Upper lobe of left lung (tissue), 4 donors: ENCODE data around the gene ASTN2.

ENCODE experiments used
- CTCF ChIP-seq, 6 experiments: fragments of 450-650 bp in 4 of 6; fragments of 200-600 bp in 2 of 6; sonication (generic) in 2 of 6; IDR thresholded peaks; one replicate each; pipeline ENCODE4 v1.5.1; 2016 to 2019; ENCODE audit warnings: antibody characterized with exemption in 6 of 6
- EP300 ChIP-seq, 4 donors: sonication (generic); formaldehyde crosslinking; IDR thresholded peaks; one replicate each; pipeline ENCODE4 v1.5.1; 2017; ENCODE audit warnings: antibody characterized with exemption in 4 of 4, control low read depth in 2 of 4
- POLR2A ChIP-seq, 4 donors: fragments of 450-650 bp; IDR thresholded peaks; one replicate each; pipeline ENCODE4 v1.5.1; 2016 to 2017; ENCODE audit warnings: antibody characterized with exemption in 4 of 4, mild to moderate bottlenecking in 2 of 4
- POLR2AphosphoS5 ChIP-seq, 2 donors: sonication (generic); formaldehyde crosslinking; IDR thresholded peaks; one replicate each; pipeline ENCODE4 v1.5.1; 2017; ENCODE audit warnings: antibody characterized with exemption in 2 of 2

- no peak for TF ChIP-seq CTCF (IDR thresholded peaks at IDR 0.05)
- no peak for TF ChIP-seq POLR2AphosphoS5 (IDR thresholded peaks at IDR 0.05)
- no peak for TF ChIP-seq EP300 (IDR thresholded peaks at IDR 0.05)
- no peak for TF ChIP-seq POLR2A (IDR thresholded peaks at IDR 0.05)
Observed at GRCh38 chr9:116910201-116910600, 504.7 kb downstream of the ASTN2 start.
